Suprapubic skin (tissue), 4 donors: ENCODE data around the gene GMDS. TPM values are rescaled to one million over a fixed set of nuclear protein-coding genes. Genes with fewer than 3 reads are reported as not detected.

ENCODE experiments used
- DNase-seq, 2 donors: peaks; one replicate each; pipeline ENCODE4 v3.0.0-alpha.2; 2019; ENCODE audit warnings: low spot score in 2 of 2
- H3K27ac ChIP-seq: fragments of 200-600 bp; sonication (generic); one replicate; pipeline ENCODE4 v1.5.1; 2019
- H3K27me3 ChIP-seq: fragments of 200-600 bp; sonication (generic); one replicate; pipeline ENCODE4 v1.5.1; 2019
- H3K36me3 ChIP-seq: fragments of 200-600 bp; sonication (generic); one replicate; pipeline ENCODE4 v1.5.1; 2019
- H3K4me1 ChIP-seq: fragments of 200-600 bp; sonication (generic); one replicate; pipeline ENCODE4 v1.5.1; 2019
- H3K4me3 ChIP-seq: fragments of 200-600 bp; sonication (generic); one replicate; pipeline ENCODE4 v1.5.1; 2019; ENCODE audit warnings: mild to moderate bottlenecking
- H3K9me3 ChIP-seq: fragments of 200-600 bp; sonication (generic); one replicate; pipeline ENCODE4 v1.5.1; 2019
- EP300 ChIP-seq: sonication (generic); formaldehyde crosslinking; IDR thresholded peaks from one replicate; pipeline ENCODE4 v1.6.1; 2017; ENCODE audit warnings: antibody characterized with exemption
- POLR2A ChIP-seq, 2 donors: fragments of 450-650 bp; IDR thresholded peaks; one replicate each; pipeline ENCODE4 v1.6.1; 2017; ENCODE audit warnings: antibody characterized with exemption in 2 of 2, mild to moderate bottlenecking in 2 of 2, moderate library complexity in 2 of 2
- POLR2AphosphoS5 ChIP-seq, 3 donors: sonication (generic); formaldehyde crosslinking; IDR thresholded peaks; one replicate each; pipeline ENCODE4 v1.6.1; 2017; ENCODE audit warnings: antibody characterized with exemption in 3 of 3
- WGBS: methylation state at CpG from one replicate; pipeline ENCODE4 v1.1.5; 2018; 5-methylcytosine and 5-hydroxymethylcytosine counted together
- total RNA-seq, 4 donors: library from RNA; depleted of rRNA; stranded (reverse); fragments of >200 nt; gene quantifications; one replicate each; pipeline ENCODE4 v1.1.0, GENCODE V29; 2016
- TF ChIP-seq, protein P1 (sequence below), 2 donors: fragments of 200-600 bp in 1 of 2; fragments of 450-650 bp in 1 of 2; sonication (generic) in 1 of 2; IDR thresholded peaks; one replicate each; pipeline ENCODE4 v1.5.1; 2016 to 2019; ENCODE audit warnings: antibody characterized with exemption in 2 of 2, mild to moderate bottlenecking in 1 of 2, moderate library complexity in 1 of 2

GMDS gene
- total RNA-seq, 4 donors from 2014 or later: 11.7 to 19.3 (median 13.2) TPM

DNA sequence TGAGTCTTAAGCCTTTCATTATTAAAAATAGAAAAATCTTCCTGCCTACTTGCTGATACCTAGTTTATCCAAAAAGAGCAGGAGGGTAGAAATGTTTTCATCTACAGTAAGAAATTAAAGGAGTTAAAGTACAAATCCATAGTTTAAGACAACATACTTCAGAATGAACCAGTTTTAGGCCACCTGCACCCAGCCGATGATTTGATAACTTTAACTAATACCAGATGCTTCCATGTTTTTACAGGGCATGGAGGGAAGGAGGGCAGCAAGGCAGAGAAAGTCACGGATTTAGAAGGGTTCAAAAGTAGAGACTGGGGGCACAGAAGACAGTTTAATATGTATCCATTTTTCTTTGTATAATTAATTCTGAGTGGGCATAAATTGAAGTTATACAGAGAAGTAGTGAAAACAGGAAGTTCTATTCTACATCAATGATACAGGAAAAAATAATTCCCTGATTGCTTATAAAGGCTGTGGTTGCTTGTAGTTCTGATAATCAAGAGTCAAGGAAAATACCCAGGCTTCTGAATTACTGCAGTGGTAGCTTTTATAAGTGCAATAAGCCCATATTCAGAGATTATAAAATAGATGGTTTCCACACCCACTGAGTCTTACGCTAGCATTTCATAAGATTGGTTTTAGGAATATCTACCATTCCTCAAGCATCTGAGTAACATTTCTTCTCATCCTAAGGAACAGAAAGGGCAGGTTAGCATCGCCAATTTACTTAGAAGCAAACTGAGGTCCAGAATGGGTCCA, 72.0 kb downstream of the GMDS start:
- Histone ChIP-seq H3K27me3 (no peaks in the 10 kb centered on the region), H3K9me3 (peaks cover 3% of the 10 kb centered on the region), H3K27ac (no peak overlapping the region), H3K4me1 (no peaks in the 10 kb centered on the region), H3K4me3 (no peak overlapping the region), H3K36me3 (no peaks in the 10 kb centered on the region)
- TF ChIP-seq, protein P1, sequence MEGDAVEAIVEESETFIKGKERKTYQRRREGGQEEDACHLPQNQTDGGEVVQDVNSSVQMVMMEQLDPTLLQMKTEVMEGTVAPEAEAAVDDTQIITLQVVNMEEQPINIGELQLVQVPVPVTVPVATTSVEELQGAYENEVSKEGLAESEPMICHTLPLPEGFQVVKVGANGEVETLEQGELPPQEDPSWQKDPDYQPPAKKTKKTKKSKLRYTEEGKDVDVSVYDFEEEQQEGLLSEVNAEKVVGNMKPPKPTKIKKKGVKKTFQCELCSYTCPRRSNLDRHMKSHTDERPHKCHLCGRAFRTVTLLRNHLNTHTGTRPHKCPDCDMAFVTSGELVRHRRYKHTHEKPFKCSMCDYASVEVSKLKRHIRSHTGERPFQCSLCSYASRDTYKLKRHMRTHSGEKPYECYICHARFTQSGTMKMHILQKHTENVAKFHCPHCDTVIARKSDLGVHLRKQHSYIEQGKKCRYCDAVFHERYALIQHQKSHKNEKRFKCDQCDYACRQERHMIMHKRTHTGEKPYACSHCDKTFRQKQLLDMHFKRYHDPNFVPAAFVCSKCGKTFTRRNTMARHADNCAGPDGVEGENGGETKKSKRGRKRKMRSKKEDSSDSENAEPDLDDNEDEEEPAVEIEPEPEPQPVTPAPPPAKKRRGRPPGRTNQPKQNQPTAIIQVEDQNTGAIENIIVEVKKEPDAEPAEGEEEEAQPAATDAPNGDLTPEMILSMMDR (IDR thresholded peaks at IDR 0.05): no peak
- TF ChIP-seq POLR2AphosphoS5 (IDR thresholded peaks at IDR 0.05) (no peak), POLR2A (IDR thresholded peaks at IDR 0.05) (no peak), EP300 (no peak)
- no peak for DNase-seq
- 82% methylated on average over 4 of the region's 4 CpGs for WGBS

GRCh38 chr6:2171728-2172127, 73.7 kb downstream of the GMDS start:
- no peaks in the 10 kb centered on the region for H3K9me3 ChIP-seq
- H3K27me3 ChIP-seq: no peaks in the 10 kb centered on the region
- H3K4me3 ChIP-seq: no peak overlapping the region
- no peak for DNase-seq
- no peaks in the 10 kb centered on the region for H3K4me1 ChIP-seq
- WGBS: 90% methylated on average over 5 of the region's 5 CpGs
- no peaks in the 10 kb centered on the region for H3K36me3 ChIP-seq
- TF ChIP-seq POLR2AphosphoS5 (IDR thresholded peaks at IDR 0.05) (no peak), EP300 (no peak), POLR2A (IDR thresholded peaks at IDR 0.05) (no peak)
- no peak overlapping the region for H3K27ac ChIP-seq

GRCh38 chr6:2168480-2168879, 76.9 kb downstream of the GMDS start:
- no peaks in the 10 kb centered on the region for H3K4me1 ChIP-seq
- no peak overlapping the region for H3K4me3 ChIP-seq
- DNase-seq: no peak
- no peaks in the 10 kb centered on the region for H3K9me3 ChIP-seq
- TF ChIP-seq POLR2AphosphoS5 (IDR thresholded peaks at IDR 0.05) (no peak), POLR2A (IDR thresholded peaks at IDR 0.05) (no peak), EP300 (no peak)
- TF ChIP-seq, protein P1 (IDR thresholded peaks at IDR 0.05): no peak
- H3K36me3 ChIP-seq: no peaks in the 10 kb centered on the region
- H3K27ac ChIP-seq: no peak overlapping the region
- H3K27me3 ChIP-seq: no peaks in the 10 kb centered on the region

GRCh38 chr6:2166717-2167116, 78.7 kb downstream of the GMDS start:
- Histone ChIP-seq H3K4me1 (peaks cover 5% of the 10 kb centered on the region), H3K36me3 (no peaks in the 10 kb centered on the region), H3K27ac (no peak overlapping the region), H3K9me3 (no peaks in the 10 kb centered on the region), H3K27me3 (no peaks in the 10 kb centered on the region), H3K4me3 (no peak overlapping the region)
- 56% methylated on average over 1 of the region's 1 CpG for WGBS
- no peak for DNase-seq
- TF ChIP-seq EP300: no peak

DNA sequence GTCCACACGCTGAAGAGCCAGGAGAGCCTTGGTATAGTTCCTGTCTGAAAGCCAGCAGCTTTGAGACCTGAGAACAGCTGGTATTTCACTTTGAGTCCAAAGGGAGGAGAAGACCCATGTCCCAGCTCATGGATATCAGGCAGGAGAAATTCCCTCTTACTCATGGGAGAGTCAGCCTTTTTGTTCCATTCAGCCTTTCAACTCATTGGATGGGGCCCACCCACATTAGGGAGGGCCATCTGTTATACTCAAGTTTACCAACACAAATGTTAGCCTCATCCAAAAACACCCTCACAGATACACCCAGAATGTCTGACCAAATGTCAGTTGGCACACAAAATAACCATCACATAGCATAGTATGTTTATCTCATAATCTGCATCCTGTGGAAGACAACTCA, 80.1 kb downstream of the GMDS start:
- Histone ChIP-seq H3K9me3 (no peaks in the 10 kb centered on the region), H3K27me3 (no peaks in the 10 kb centered on the region), H3K27ac (no peak overlapping the region), H3K4me3 (no peak overlapping the region), H3K4me1 (peaks cover 7% of the 10 kb centered on the region), H3K36me3 (no peaks in the 10 kb centered on the region)
- TF ChIP-seq EP300 (no peak), POLR2AphosphoS5 (IDR thresholded peaks at IDR 0.05) (no peak), POLR2A (IDR thresholded peaks at IDR 0.05) (no peak)
- TF ChIP-seq, protein P1 (IDR thresholded peaks at IDR 0.05): no peak
- 95% methylated on average over 1 of the region's 1 CpG for WGBS
- DNase-seq: no peak

DNA sequence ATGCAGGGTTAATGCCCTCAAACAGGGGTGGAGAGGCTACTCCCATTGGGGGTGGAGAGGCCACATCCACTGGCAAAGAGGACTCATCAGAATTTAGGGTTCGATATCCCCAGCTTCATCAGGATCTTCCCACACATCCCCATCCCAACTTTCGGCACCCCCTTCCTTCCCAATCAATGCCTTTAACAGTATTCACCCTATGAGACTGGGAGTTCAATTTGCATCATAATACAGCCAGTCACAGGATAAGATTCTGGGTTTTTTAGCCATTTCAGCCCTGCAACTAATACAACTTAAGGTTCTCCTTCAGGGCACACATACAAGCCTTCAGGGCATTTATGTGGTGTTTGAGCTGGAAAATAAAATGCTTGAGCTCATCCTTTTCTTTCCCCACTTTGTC, 80.9 kb downstream of the GMDS start:
- no peak overlapping the region for H3K27ac ChIP-seq
- H3K4me1 ChIP-seq: peaks cover 7% of the 10 kb centered on the region
- TF ChIP-seq, protein P1 (IDR thresholded peaks at IDR 0.05): no peak
- TF ChIP-seq POLR2A (IDR thresholded peaks at IDR 0.05): no peak
- no peak for TF ChIP-seq POLR2AphosphoS5 (IDR thresholded peaks at IDR 0.05)
- TF ChIP-seq EP300: no peak
- H3K27me3 ChIP-seq: no peaks in the 10 kb centered on the region
- no peak for DNase-seq
- no peak overlapping the region for H3K4me3 ChIP-seq
- WGBS: 100% methylated on average over 2 of the region's 2 CpGs
- no peaks in the 10 kb centered on the region for H3K9me3 ChIP-seq
- H3K36me3 ChIP-seq: no peaks in the 10 kb centered on the region
